HepG2 (cell line): ENCODE data around the gene HOXC5. TPM values are rescaled to one million over a fixed set of nuclear protein-coding genes. Genes with fewer than 3 reads are reported as not detected.

Source experiments
- DZIP1 ChIP-seq: sonication (generic); formaldehyde crosslinking; IDR thresholded peaks from 2 replicates; pipeline ENCODE4 v1.5.0; 2020; ENCODE audit warnings: mild to moderate bottlenecking, missing genetic modification reagents
- MAX ChIP-seq: IDR thresholded peaks from 2 replicates; pipeline ENCODE4 v1.6.1; 2012; ENCODE audit warnings: inconsistent platforms
- SMC3 ChIP-seq: IDR thresholded peaks from 2 replicates; pipeline ENCODE4 v1.6.1; 2011; ENCODE audit warnings: low read length, improper control_type of control experiment
- SRSF4 ChIP-seq: fragments of 200-400 bp; formaldehyde crosslinking; IDR thresholded peaks from one replicate; pipeline ENCODE4 v1.6.1; 2018; ENCODE audit warnings: mild to moderate bottlenecking, low read depth, low read length, moderate library complexity; ENCODE audit not compliant: poor library complexity, severe bottlenecking
- ZBTB20 ChIP-seq: sonication (generic); formaldehyde crosslinking; IDR thresholded peaks from 2 replicates; pipeline ENCODE4 v1.8.1; 2023; ENCODE audit warnings: missing genetic modification reagents, low read depth, mild to moderate bottlenecking, borderline replicate concordance
- ZNF282 ChIP-seq: fragments of 450-650 bp; IDR thresholded peaks from 2 replicates; pipeline ENCODE4 v1.6.1; 2018; ENCODE audit not compliant: partially characterized antibody
- ZNF652 ChIP-seq: IDR thresholded peaks from 2 replicates; pipeline ENCODE4 v1.6.1; 2016; ENCODE audit warnings: low read depth, borderline replicate concordance
- ZNF691 ChIP-seq: sonication (generic); formaldehyde crosslinking; IDR thresholded peaks from 2 replicates; pipeline ENCODE4 v1.4.0; 2020; ENCODE audit warnings: missing genetic modification reagents, low read depth, mild to moderate bottlenecking, borderline replicate concordance
- polyA plus RNA-seq, 8 experiments: library from polyadenylated mRNA; depleted of rRNA in 3 of 8; stranded (reverse) in 7 of 8; unstranded in 1 of 8; fragments of >200 nt; fragmentation: Illumina TruSeq in 4 of 8; extraction: Trizol in 4 of 8; gene quantifications; 2 replicates each; pipeline versions ENCODE4 v1.2.1 to v1.2.3, GENCODE V29; 2011 to 2016; ENCODE audit warnings: low read depth in 4 of 8, missing spikeins in 1 of 8, mixed read lengths in 1 of 8; ENCODE audit not compliant: insufficient read depth in 1 of 8
- total RNA-seq, 5 experiments: library from RNA; depleted of rRNA; stranded (reverse); fragments of >200 nt; fragmentation: Illumina TruSeq; extraction: Trizol; gene quantifications; 2 replicates each; pipeline ENCODE4 v1.2.3, GENCODE V29; 2016; ENCODE audit warnings: low read depth in 1 of 5
- TF ChIP-seq, protein P1 (sequence below): sonication (generic); formaldehyde crosslinking; IDR thresholded peaks from 2 replicates; pipeline ENCODE4 v1.4.0; 2020; ENCODE audit warnings: missing genetic modification reagents
- TF ChIP-seq, protein P2 (sequence below): sonication (generic); formaldehyde crosslinking; IDR thresholded peaks from 2 replicates; pipeline ENCODE4 v1.4.0; 2020; ENCODE audit warnings: missing genetic modification reagents, borderline replicate concordance

The HOXC5 gene
- total and polyA plus RNA-seq, 2 of the 13 experiments (the other 11 are each of a cell fraction or from before 2014, with no cell fraction given), result not detected

DNA sequence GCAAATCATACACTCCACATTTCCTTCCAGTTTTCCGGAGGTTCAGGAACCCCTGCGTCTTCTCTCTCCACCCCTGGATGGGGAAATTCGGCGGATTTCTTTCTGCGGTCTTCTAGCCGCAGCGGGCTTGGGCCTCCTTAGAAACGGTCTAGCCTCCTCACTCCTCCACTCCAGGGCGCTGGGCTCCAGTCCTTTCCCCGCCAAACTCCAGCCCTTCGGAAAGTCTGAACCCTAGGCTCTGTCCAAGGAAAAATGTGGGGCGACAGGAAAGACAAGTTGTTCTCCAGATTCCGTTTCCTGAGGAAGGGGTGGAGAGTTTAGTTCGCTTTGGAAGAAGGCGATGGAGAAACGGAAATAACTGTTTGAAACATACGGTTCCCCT is 49.3 kb upstream of the HOXC5 start (continued):
- TF ChIP-seq DZIP1 (CRISPR knock-in tag), result no peak
- TF ChIP-seq ZNF691 (CRISPR knock-in tag), result no peak
- no peak for TF ChIP-seq MAX
- TF ChIP-seq, protein P1, sequence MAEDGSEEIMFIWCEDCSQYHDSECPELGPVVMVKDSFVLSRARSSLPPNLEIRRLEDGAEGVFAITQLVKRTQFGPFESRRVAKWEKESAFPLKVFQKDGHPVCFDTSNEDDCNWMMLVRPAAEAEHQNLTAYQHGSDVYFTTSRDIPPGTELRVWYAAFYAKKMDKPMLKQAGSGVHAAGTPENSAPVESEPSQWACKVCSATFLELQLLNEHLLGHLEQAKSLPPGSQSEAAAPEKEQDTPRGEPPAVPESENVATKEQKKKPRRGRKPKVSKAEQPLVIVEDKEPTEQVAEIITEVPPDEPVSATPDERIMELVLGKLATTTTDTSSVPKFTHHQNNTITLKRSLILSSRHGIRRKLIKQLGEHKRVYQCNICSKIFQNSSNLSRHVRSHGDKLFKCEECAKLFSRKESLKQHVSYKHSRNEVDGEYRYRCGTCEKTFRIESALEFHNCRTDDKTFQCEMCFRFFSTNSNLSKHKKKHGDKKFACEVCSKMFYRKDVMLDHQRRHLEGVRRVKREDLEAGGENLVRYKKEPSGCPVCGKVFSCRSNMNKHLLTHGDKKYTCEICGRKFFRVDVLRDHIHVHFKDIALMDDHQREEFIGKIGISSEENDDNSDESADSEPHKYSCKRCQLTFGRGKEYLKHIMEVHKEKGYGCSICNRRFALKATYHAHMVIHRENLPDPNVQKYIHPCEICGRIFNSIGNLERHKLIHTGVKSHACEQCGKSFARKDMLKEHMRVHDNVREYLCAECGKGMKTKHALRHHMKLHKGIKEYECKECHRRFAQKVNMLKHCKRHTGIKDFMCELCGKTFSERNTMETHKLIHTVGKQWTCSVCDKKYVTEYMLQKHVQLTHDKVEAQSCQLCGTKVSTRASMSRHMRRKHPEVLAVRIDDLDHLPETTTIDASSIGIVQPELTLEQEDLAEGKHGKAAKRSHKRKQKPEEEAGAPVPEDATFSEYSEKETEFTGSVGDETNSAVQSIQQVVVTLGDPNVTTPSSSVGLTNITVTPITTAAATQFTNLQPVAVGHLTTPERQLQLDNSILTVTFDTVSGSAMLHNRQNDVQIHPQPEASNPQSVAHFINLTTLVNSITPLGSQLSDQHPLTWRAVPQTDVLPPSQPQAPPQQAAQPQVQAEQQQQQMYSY (CRISPR knock-in tag), result no peak
- TF ChIP-seq ZNF282, result no peak
- no peak for TF ChIP-seq ZBTB20
- TF ChIP-seq, protein P2, sequence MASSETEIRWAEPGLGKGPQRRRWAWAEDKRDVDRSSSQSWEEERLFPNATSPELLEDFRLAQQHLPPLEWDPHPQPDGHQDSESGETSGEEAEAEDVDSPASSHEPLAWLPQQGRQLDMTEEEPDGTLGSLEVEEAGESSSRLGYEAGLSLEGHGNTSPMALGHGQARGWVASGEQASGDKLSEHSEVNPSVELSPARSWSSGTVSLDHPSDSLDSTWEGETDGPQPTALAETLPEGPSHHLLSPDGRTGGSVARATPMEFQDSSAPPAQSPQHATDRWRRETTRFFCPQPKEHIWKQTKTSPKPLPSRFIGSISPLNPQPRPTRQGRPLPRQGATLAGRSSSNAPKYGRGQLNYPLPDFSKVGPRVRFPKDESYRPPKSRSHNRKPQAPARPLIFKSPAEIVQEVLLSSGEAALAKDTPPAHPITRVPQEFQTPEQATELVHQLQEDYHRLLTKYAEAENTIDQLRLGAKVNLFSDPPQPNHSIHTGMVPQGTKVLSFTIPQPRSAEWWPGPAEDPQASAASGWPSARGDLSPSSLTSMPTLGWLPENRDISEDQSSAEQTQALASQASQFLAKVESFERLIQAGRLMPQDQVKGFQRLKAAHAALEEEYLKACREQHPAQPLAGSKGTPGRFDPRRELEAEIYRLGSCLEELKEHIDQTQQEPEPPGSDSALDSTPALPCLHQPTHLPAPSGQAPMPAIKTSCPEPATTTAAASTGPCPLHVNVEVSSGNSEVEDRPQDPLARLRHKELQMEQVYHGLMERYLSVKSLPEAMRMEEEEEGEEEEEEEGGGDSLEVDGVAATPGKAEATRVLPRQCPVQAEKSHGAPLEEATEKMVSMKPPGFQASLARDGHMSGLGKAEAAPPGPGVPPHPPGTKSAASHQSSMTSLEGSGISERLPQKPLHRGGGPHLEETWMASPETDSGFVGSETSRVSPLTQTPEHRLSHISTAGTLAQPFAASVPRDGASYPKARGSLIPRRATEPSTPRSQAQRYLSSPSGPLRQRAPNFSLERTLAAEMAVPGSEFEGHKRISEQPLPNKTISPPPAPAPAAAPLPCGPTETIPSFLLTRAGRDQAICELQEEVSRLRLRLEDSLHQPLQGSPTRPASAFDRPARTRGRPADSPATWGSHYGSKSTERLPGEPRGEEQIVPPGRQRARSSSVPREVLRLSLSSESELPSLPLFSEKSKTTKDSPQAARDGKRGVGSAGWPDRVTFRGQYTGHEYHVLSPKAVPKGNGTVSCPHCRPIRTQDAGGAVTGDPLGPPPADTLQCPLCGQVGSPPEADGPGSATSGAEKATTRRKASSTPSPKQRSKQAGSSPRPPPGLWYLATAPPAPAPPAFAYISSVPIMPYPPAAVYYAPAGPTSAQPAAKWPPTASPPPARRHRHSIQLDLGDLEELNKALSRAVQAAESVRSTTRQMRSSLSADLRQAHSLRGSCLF, result no peak
- TF ChIP-seq SRSF4, result no peak
- TF ChIP-seq SMC3, result no peak
- no peak for TF ChIP-seq ZNF652
